ENCODE measurements around the gene SPI1.

GRCh38 chr11:47410370-47411264 lies 32.3 kb upstream of the SPI1 start:
- no peak for TF ChIP-seq ZNF274 (IDR thresholded peaks at IDR 0.05; ENCODE audit: low read length)
- no peak for TF ChIP-seq ZNF274 (tag by site-specific recombination; IDR thresholded peaks at IDR 0.05; ENCODE audit: borderline replicate concordance)
- no peak for TF ChIP-seq ZNF341 (tag by site-specific recombination; IDR thresholded peaks at IDR 0.05; ENCODE audit: low read depth)
- no peak for TF ChIP-seq ZNF24 (tag by site-specific recombination; IDR thresholded peaks at IDR 0.05)
- no peak for TF ChIP-seq CTCF (tag by site-specific recombination; IDR thresholded peaks at IDR 0.05)
- TF ChIP-seq ZNF362 (tag by site-specific recombination; IDR thresholded peaks at IDR 0.05), result no peak
- no peak for TF ChIP-seq ZNF792 (tag by site-specific recombination; IDR thresholded peaks at IDR 0.05)
- TF ChIP-seq REST (tag by site-specific recombination; IDR thresholded peaks at IDR 0.05), result no peak
- no peak for TF ChIP-seq ZNF488 (tag by site-specific recombination; IDR thresholded peaks at IDR 0.05)
- TF ChIP-seq SALL2 (tag by site-specific recombination; IDR thresholded peaks at IDR 0.05; ENCODE audit: borderline replicate concordance), result no peak

Data from HEK293 (cell line).